Measurements from ENCODE around the gene HOPX.
"Not testable (repeated sequence)": the region's sequence is repeated elsewhere in the genome, so short reads cannot be mapped to it uniquely, and the experiment has no call there.

The HOPX gene

GRCh38 chr4:56681158-56681852 is at the start of gene HOPX:
HOPX (minus strand) TSS chr4:56681296; CDS start chr4:56657816, 23,480 bp downstream.
- peak; percentile 25 for DNase-seq

GRCh38 chr4:56730097-56730496 is 49.0 kb upstream of the HOPX start:
- no peak for DNase-seq

GRCh38 chr4:56728512-56728911 is 47.4 kb upstream of the HOPX start:
- no peak for DNase-seq

- no peak for DNase-seq
These were observed 46.1 kb upstream of the HOPX start for GRCh38 chr4:56727150-56727549.

- DNase-seq, result not testable (repeated sequence)
These were observed 45.5 kb upstream of the HOPX start for GRCh38 chr4:56726593-56726992.

- DNase-seq, result no peak
These were observed 42.6 kb upstream of the HOPX start for GRCh38 chr4:56723659-56724230.

GRCh38 chr4:56723201-56723605 is 42.1 kb upstream of the HOPX start:
- no peak for DNase-seq

- no peak for DNase-seq
These were observed 27.1 kb upstream of the HOPX start for GRCh38 chr4:56708146-56708545.

GRCh38 chr4:56705966-56706365 is 24.9 kb upstream of the HOPX start:
- no peak for DNase-seq

- DNase-seq, result no peak
These were observed 24.2 kb upstream of the HOPX start for GRCh38 chr4:56705334-56705733.

- no peak for DNase-seq
These were observed 23.2 kb upstream of the HOPX start for GRCh38 chr4:56704089-56704871.

GRCh38 chr4:56703378-56703777 is 22.3 kb upstream of the HOPX start:
- DNase-seq, result no peak

GRCh38 chr4:56701644-56702043 is 20.5 kb upstream of the HOPX start:
- DNase-seq, result no peak

GRCh38 chr4:56701161-56701480 is 20.0 kb upstream of the HOPX start:
- no peak for DNase-seq

- DNase-seq, result peak; percentile 87
These were observed 18.5 kb upstream of the HOPX start for GRCh38 chr4:56699537-56700105.

- no peak for DNase-seq
These were observed 17.2 kb upstream of the HOPX start for GRCh38 chr4:56698329-56698728.

GRCh38 chr4:56696056-56696455 is 15.0 kb upstream of the HOPX start:
- DNase-seq, result no peak

GRCh38 chr4:56693476-56693875 is 12.4 kb upstream of the HOPX start:
- DNase-seq, result not testable (repeated sequence)

- no peak for DNase-seq
These were observed 11.5 kb upstream of the HOPX start for GRCh38 chr4:56692576-56692975.

GRCh38 chr4:56691425-56691824 is 10.3 kb upstream of the HOPX start:
- no peak for DNase-seq

- DNase-seq, result no peak
These were observed 9.3 kb upstream of the HOPX start for GRCh38 chr4:56690393-56690792.

- no peak for DNase-seq
These were observed 8.3 kb upstream of the HOPX start for GRCh38 chr4:56689201-56689969.

- DNase-seq, result no peak
These were observed 7.1 kb upstream of the HOPX start for GRCh38 chr4:56688094-56688647.
